HG03135 (cell line): ENCODE results near the gene CFC1.
"Not testable (repeated sequence)": the region's sequence is repeated elsewhere in the genome, so short reads cannot be mapped to it uniquely, and the experiment has no call there.

Experiments used
- ATAC-seq: cut with Tn5 transposase; IDR thresholded peaks from one replicate; pipeline ENCODE4 v1.9.1; 2021; ENCODE audit warnings: mild to moderate bottlenecking, moderate library complexity; ENCODE audit not compliant: unreplicated experiment

CFC1 gene

GRCh38 chr2:130584726-130585125 is 14.6 kb downstream of the CFC1 start:
- ATAC-seq: not testable (repeated sequence)

GRCh38 chr2:130583582-130583981 is 15.8 kb downstream of the CFC1 start:
- not testable (repeated sequence) for ATAC-seq

DNA sequence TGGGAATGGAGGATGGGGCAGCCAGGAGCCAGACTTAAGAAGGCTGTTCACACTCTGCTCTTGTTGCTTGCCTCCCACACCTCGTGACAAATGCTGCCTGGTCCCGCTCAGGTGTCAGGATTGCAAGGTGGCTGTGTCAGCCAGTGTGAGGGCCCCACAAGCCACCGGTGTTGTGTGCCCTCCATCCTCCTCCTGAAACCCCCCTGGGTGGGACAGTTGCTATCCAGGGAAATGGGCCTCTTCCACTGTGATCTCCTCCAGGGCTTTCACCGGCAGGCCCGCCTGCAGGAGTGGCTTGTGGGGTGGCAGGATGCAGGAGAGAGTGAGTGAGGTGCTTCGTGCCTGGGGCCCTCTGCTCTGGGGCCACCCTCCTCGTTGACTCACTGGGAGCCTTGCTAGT is 16.4 kb downstream of the CFC1 start:
- not testable (repeated sequence) for ATAC-seq

DNA sequence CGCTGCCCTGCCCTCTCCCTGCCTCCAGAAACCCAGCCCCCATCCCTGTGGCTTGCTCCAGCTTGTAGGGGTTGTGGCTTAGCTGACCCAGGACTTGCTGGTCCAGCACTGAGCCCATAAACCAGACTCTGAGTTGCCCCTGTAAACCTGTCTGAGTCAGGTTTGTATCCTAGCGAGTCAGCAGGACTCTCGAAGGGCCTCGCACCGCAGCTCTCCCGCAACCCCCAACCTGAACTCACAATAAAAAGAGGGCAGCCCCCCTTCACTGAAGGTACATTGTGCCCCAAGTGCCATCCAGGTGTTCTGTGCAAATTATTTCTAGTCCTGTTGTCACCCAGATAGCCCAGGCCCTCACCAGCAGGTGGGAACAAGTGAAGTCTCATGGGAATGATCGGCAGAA is 17.9 kb downstream of the CFC1 start:
- not testable (repeated sequence) for ATAC-seq

DNA sequence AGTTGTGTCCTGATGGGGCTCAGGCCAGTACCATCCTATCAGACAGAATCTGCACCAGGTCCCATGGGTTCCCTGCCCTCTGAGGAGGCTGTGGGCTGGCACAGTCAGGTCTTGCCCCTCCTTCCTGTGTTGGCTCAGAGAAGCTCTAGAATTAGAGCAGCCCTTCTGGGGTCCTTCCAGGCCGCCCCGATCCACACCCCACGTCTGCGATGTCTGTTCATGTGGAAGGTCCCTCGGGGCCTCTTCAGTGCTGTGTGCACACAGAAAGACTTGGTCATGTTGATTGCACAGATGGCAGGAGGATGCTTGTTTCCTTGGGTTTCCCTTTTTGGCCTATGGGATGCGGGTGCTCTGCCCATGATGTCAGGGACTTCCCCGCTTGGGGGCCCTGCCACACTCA is 20.3 kb downstream of the CFC1 start:
- not testable (repeated sequence) for ATAC-seq

GRCh38 chr2:130577559-130577958 is 21.8 kb downstream of the CFC1 start:
- ATAC-seq: not testable (repeated sequence)

GRCh38 chr2:130576209-130576784 is 23.1 kb downstream of the CFC1 start:
- ATAC-seq: not testable (repeated sequence)

DNA sequence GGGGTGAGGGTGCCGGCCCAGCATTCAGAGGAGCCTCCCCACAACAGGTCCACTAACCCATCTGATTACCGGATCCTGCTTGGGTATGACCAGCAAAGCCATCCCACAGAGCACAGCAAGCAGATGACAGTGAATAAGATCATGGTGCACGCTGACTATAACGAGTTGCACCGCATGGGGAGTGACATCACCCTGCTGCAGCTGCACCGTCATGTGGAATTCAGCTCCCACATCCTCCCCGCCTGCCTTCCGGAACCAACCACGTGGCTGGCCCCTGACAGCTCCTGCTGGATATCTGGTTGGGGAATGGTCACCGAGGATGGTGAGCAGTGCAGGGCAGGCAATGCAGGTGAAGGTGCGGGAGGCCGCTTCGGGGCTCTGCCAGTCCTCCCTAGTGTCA is 25.1 kb downstream of the CFC1 start:
- not testable (repeated sequence) for ATAC-seq

DNA sequence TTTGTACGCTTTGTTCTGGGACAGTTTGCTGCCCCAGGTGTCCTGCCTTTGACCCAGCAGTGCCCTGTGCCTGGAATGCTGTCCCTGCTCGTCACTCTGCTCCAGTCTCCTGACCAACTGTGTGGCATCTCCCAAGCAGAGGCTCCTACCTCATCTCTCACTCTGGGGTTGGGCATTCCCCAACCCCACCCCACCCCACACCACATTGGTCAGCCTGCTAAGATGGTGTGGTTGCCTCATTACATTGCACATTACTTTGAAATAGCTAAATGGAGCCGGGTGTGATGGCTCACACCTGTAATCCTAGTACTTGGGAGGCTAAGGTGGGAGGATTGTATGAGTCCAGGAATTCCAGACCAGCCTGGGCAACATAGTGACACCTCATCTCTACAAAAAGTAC is 27.4 kb downstream of the CFC1 start:
- ATAC-seq: not testable (repeated sequence)

GRCh38 chr2:130566165-130566564 is 33.2 kb downstream of the CFC1 start:
- not testable (repeated sequence) for ATAC-seq

DNA sequence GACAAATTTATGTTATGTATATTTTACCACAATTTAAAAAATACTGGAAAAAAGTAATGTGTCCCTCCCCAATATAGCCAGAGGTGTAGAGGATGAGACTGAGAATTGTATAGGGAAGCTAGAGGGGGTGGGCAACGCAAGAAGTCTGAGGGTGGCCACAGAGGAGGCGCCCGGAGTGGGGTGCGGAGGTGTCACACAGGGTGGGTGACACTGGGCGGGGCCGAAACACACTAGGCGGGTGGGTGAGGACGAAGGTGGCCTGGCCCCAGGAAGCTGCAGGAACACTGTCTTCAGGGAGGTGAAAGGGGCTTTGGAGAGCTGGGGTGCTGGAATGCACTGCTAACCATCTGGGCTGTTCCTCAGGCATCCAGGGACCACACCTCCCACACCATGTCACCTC is 42.9 kb downstream of the CFC1 start:
- ATAC-seq: not testable (repeated sequence)

DNA sequence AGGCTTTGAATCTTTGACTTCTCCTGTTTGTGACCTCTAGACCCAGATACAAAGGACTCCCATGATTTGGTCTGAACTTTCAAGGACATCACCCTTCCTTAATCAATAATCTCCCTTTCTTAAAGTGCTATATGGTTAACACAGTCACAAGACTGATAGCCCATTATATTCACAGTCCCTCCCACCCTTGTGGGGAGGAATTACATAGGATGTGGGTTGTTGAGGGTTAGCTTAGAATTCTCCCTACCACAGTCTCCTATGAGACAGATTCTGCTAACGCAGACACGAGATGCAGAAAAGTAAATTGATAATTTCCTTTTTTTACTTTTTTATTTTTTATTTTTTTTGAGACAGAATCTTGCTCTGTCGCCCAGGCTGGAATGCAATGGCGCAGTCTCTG is 45.2 kb downstream of the CFC1 start:
- not testable (repeated sequence) for ATAC-seq

GRCh38 chr2:130549475-130549874 is 49.9 kb downstream of the CFC1 start:
- not testable (repeated sequence) for ATAC-seq

DNA sequence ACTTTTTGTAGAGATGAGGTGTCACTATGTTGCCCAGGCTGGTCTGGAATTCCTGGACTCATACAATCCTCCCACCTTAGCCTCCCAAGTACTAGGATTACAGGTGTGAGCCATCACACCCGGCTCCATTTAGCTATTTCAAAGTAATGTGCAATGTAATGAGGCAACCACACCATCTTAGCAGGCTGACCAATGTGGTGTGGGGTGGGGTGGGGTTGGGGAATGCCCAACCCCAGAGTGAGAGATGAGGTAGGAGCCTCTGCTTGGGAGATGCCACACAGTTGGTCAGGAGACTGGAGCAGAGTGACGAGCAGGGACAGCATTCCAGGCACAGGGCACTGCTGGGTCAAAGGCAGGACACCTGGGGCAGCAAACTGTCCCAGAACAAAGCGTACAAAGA is 51.0 kb downstream of the CFC1 start:
- not testable (repeated sequence) for ATAC-seq

DNA sequence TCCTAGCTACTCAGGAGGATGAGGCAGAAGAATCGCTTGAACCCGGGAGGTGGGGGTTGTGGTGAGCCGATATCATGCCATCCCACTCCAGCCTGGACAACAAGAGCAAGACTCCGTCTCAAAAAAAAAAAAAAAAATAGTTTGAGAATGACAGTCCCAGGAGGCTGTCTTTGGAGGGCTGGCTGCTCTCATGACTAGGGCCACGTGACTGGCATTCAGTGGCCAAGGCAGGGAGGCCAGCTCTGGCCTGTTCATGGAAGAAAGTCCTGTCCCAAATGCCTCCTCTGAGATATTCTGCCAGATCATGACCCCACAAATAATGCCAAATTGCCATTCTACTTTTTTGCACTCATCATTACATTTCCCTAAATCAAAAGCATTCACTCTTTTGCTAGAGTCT is 54.4 kb downstream of the CFC1 start:
- not testable (repeated sequence) for ATAC-seq

GRCh38 chr2:130543785-130544528 is 55.4 kb downstream of the CFC1 start:
- ATAC-seq: not testable (repeated sequence)

GRCh38 chr2:130542789-130543188 is 56.6 kb downstream of the CFC1 start:
- ATAC-seq: not testable (repeated sequence)
